GM12878 (cell line): ENCODE measurements around the gene FAF1. TPM values are rescaled to one million over a fixed set of nuclear protein-coding genes. Genes with fewer than 3 reads are reported as not detected.

ENCODE experiments used
- ATAC-seq: fragments of 200-7000 bp; cut with Tn5 transposase; 3 replicates; pipeline ENCODE4 v1.9.1; 2020; ENCODE audit warnings: mild to moderate bottlenecking, moderate library complexity
- BruUV-seq: library from RNA; stranded (reverse); fragments of 400-500 nt; replicated peaks from 2 replicates; lab custom pipeline; 2021; lab: Mats Ljungman, UMichigan
- CTCF ChIA-PET: fragments of 300-600 bp; sonication (Branson Sonifier 250); formaldehyde crosslinking; extraction: SDS; loops from one replicate; lab custom pipeline; 2021; ENCODE audit warnings: inconsistent platforms; lab: Yijun Ruan, JAX
- POLR2A ChIA-PET: fragments of 350-600 bp; formaldehyde crosslinking; extraction: SDS; loops from one replicate; lab custom pipeline; 2021; ENCODE audit warnings: inconsistent platforms; lab: Charles Lee
- RAD21 ChIA-PET: fragments of 300-600 bp; sonication (Branson Sonifier 250); formaldehyde crosslinking; loops from one replicate; lab custom pipeline; 2023; ENCODE audit warnings: antibody characterized with exemption; ENCODE audit not compliant: unreplicated experiment; lab: Charles Lee
- SMC1A ChIA-PET: fragments of 300-600 bp; sonication (Branson Sonifier 250); formaldehyde crosslinking; loops from one replicate; lab custom pipeline; 2023; ENCODE audit not compliant: unreplicated experiment, uncharacterized antibody; lab: Charles Lee
- DNase-seq: peaks from one replicate; pipeline ENCODE4 v3.0.0-alpha.2; 2011; ENCODE audit warnings: low read depth, low spot score
- FAIRE-seq: peaks from 3 replicates; lab custom pipeline; 2011; peaks lifted over from hg19 to GRCh38; lab: Jason Lieb, UNC
- H2AFZ ChIP-seq: 2 replicates; pipeline ENCODE4 v1.6.0; 2011; ENCODE audit warnings: low read depth, low read length, control low read depth; ENCODE audit not compliant: control insufficient read depth
- H3K27ac ChIP-seq: 2 replicates; pipeline ENCODE4 v1.5.1; 2011; ENCODE audit warnings: control low read depth; ENCODE audit not compliant: control insufficient read depth, insufficient read depth
- H3K27me3 ChIP-seq, 2 experiments: replicated peaks in 1 of 2; 2 replicates each; pipeline versions ENCODE4 v1.6.0 to v1.6.1; 2011; ENCODE audit warnings: low read length in 1 of 2; ENCODE audit not compliant: control insufficient read depth in 2 of 2, insufficient read depth in 2 of 2
- H3K36me3 ChIP-seq, 2 experiments: 2 replicates each; pipeline ENCODE4 v1.5.1; 2011; ENCODE audit warnings: low read length in 1 of 2; ENCODE audit not compliant: control insufficient read depth in 2 of 2, insufficient read depth in 2 of 2
- H3K4me1 ChIP-seq: 2 replicates; pipeline ENCODE4 v1.6.1; 2011; ENCODE audit warnings: mild to moderate bottlenecking, low read length, moderate library complexity, mixed read lengths; ENCODE audit not compliant: control insufficient read depth, insufficient read depth
- H3K4me2 ChIP-seq: 2 replicates; pipeline ENCODE4 v1.6.0; 2011; ENCODE audit warnings: control low read depth; ENCODE audit not compliant: control insufficient read depth, insufficient read depth
- H3K4me3 ChIP-seq: fragments of 200-600 bp; sonication (generic); 2 replicates; pipeline ENCODE4 v1.5.1; 2016
- H3K79me2 ChIP-seq: 2 replicates; pipeline ENCODE4 v1.6.0; 2011; ENCODE audit warnings: low read length; ENCODE audit not compliant: control insufficient read depth, insufficient read depth
- H3K9ac ChIP-seq: 2 replicates; pipeline ENCODE4 v1.8.0; 2011; ENCODE audit warnings: low read length, control low read depth, mixed read lengths; ENCODE audit not compliant: control insufficient read depth, insufficient read depth
- H3K9me3 ChIP-seq: replicated peaks from 3 replicates; pipeline ENCODE4 v1.5.1; 2011; ENCODE audit warnings: mild to moderate bottlenecking, low read length; ENCODE audit not compliant: control insufficient read depth, insufficient read depth
- H4K20me1 ChIP-seq: 2 replicates; pipeline ENCODE4 v1.6.0; 2011; ENCODE audit not compliant: control insufficient read depth, insufficient read depth
- CEBPZ ChIP-seq: fragments of 150-350 bp; IDR thresholded peaks from 2 replicates; pipeline ENCODE4 v1.6.1; 2016; ENCODE audit warnings: low read depth, low read length
- E2F8 ChIP-seq: fragments of 450-650 bp; IDR thresholded peaks from 2 replicates; pipeline ENCODE4 v1.6.1; 2018; ENCODE audit warnings: mild to moderate bottlenecking, low read depth, moderate library complexity; ENCODE audit not compliant: partially characterized antibody
- E4F1 ChIP-seq: fragments of 450-650 bp; IDR thresholded peaks from 2 replicates; pipeline ENCODE4 v1.6.1; 2018; ENCODE audit warnings: borderline replicate concordance, mild to moderate bottlenecking; ENCODE audit not compliant: partially characterized antibody
- EGR1 ChIP-seq, 2 experiments: IDR thresholded peaks; 1 replicate in 1 of 2; 2 replicates in 1 of 2; pipeline ENCODE4 v1.6.1; 2011 to 2012; ENCODE audit warnings: low read depth in 2 of 2, low read length in 2 of 2, borderline replicate concordance in 1 of 2, mild to moderate bottlenecking in 1 of 2, moderate library complexity in 1 of 2
- FOXM1 ChIP-seq: IDR thresholded peaks from 2 replicates; pipeline ENCODE4 v1.6.1; 2012; ENCODE audit warnings: low read depth, mild to moderate bottlenecking, inconsistent platforms, low read length, moderate library complexity
- IRF4 ChIP-seq: IDR thresholded peaks from 2 replicates; pipeline ENCODE4 v1.6.1; 2011; ENCODE audit warnings: low read depth, low read length
- IRF5 ChIP-seq: fragments of 450-650 bp; IDR thresholded peaks from 2 replicates; pipeline ENCODE4 v1.6.1; 2017; ENCODE audit warnings: borderline replicate concordance
- NR2C1 ChIP-seq: fragments of 450-650 bp; IDR thresholded peaks from 2 replicates; pipeline ENCODE4 v1.6.1; 2017; ENCODE audit warnings: antibody characterized with exemption, mild to moderate bottlenecking, moderate library complexity
- PAX5 ChIP-seq: IDR thresholded peaks from 2 replicates; pipeline ENCODE4 v1.6.1; 2011; ENCODE audit warnings: low read depth, low read length, borderline replicate concordance
- RBBP5 ChIP-seq: fragments of 200-600 bp; sonication (generic); conservative IDR thresholded peaks from 2 replicates; pipeline ENCODE4 v1.6.1; 2016
- TCF12 ChIP-seq: IDR thresholded peaks from 2 replicates; pipeline ENCODE4 v1.6.1; 2011; ENCODE audit warnings: low read depth, mild to moderate bottlenecking, low read length
- WRNIP1 ChIP-seq: IDR thresholded peaks from 2 replicates; pipeline ENCODE4 v1.6.1; 2011; ENCODE audit warnings: low read depth, low read length, improper control_type of control experiment, borderline replicate concordance
- YY1 ChIP-seq: IDR thresholded peaks from 2 replicates; pipeline ENCODE4 v1.6.1; 2011; ENCODE audit warnings: low read depth, mild to moderate bottlenecking, low read length
- WGBS: methylation state at CpG from one replicate; pipeline ENCODE4 v1.1.6; 2016; ENCODE audit warnings: low lambda C conversion rate; ENCODE audit not compliant: insufficient replicate concordance, insufficient coverage; ENCODE audit errors: missing lambda C conversion rate; 5-methylcytosine and 5-hydroxymethylcytosine counted together
- in situ Hi-C: fragments of 300-500 bp; cut with MboI; formaldehyde crosslinking; loops from 9 replicates; pipeline ENCODE4 v1.14.3; 2018; ENCODE audit warnings: mixed read lengths
- intact Hi-C: fragments of 100-400 bp; cut with micrococcal nuclease; formaldehyde crosslinking; loops from one replicate; pipeline ENCODE4 v1.14.2; 2022; ENCODE audit not compliant: unreplicated experiment
- polyA plus RNA-seq, 11 experiments: library from polyadenylated mRNA; depleted of rRNA in 4 of 11; unstranded in 6 of 11; stranded (reverse) in 5 of 11; fragments of >200 nt; fragmentation: Nextera tagmentation in 4 of 11; fragmentation: Illumina TruSeq in 1 of 11; extraction: Ambion mirVana in 4 of 11; extraction: Trizol in 1 of 11; gene quantifications; 1 replicate in 1 of 11; 2 replicates in 10 of 11; pipeline versions ENCODE4 v1.2.1 to v1.2.3, GENCODE V29; 2011 to 2016; ENCODE audit warnings: inconsistent platforms in 2 of 11, missing spikeins in 2 of 11, low read depth in 1 of 11
- total RNA-seq, 4 experiments: library from RNA; depleted of rRNA in 3 of 4; stranded (reverse); fragments of >200 nt in 3 of 4; fragmentation: Illumina TruSeq in 1 of 4; extraction: Trizol in 1 of 4; gene quantifications; 2 replicates each; pipeline versions ENCODE4 v1.2.1 to v1.2.3, GENCODE V29; 2013 to 2021

Gene FAF1
- total and polyA plus RNA-seq, 10 of the 15 experiments (the other 5 are each of a cell fraction or from before 2014, with no cell fraction given) = 8.6 to 54.5 (median 23.7) TPM

- TF ChIP-seq EGR1 (IDR thresholded peaks at IDR 0.05; ENCODE audit: borderline replicate concordance in 1 of 2, low read depth in 2 of 2, low read length in 2 of 2) (no peak), NR2C1 (no peak), IRF4 (no peak), TCF12 (no peak), YY1 (no peak), PAX5 (no peak), WRNIP1 (no peak)
These were observed 217.5 kb downstream of the FAF1 start (continued) for GRCh38 chr1:50742523-50742922.

- intact Hi-C loops (no loop called here), in situ Hi-C loops (no loop called here)
- no peaks in the 10 kb centered on the region for H3K27me3 ChIP-seq
- no peaks in the 10 kb centered on the region for H3K9me3 ChIP-seq
- no peaks in the 10 kb centered on the region for H3K4me1 ChIP-seq
- peaks cover 0 to 3% of the 10 kb centered on the region in 2 experiments; a peak in 1 of 4 replicates for H3K36me3 ChIP-seq
- H4K20me1 ChIP-seq = no peaks in the 10 kb centered on the region
- ATAC-seq (no peak), FAIRE-seq (no peak), DNase-seq (no peak)
- ChIA-PET CTCF (interaction anchor here (1.8 kb wide), 1 partner anchor 35 kb away, joined by 6 read pairs; no protein-coding TSS in a partner anchor), SMC1A (interaction anchor here (0.8 to 1.2 kb wide), 2 partner anchors 34 to 102 kb away, joined by 3 to 5 read pairs; no protein-coding TSS in a partner anchor), RAD21 (no interaction called here), POLR2A (no interaction called here)
- no peak overlapping the region for H3K4me3 ChIP-seq
- BruUV-seq = no TSS peak
- no peak overlapping the region for H3K9ac ChIP-seq
- H3K4me2 ChIP-seq = no peak overlapping the region
- H2AFZ ChIP-seq = no peak overlapping the region
- 85% methylated on average over 3 of the region's 3 CpGs for WGBS
- H3K27ac ChIP-seq = no peak overlapping the region
- H3K79me2 ChIP-seq = no peaks in the 10 kb centered on the region
- TF ChIP-seq FOXM1 = no peak
- TF ChIP-seq CEBPZ = no peak
- TF ChIP-seq E4F1 = no peak
- no peak for TF ChIP-seq IRF5
- TF ChIP-seq E2F8 = no peak
- no peak for TF ChIP-seq IRF4
- no peak for TF ChIP-seq RBBP5
These were observed 220.9 kb downstream of the FAF1 start for GRCh38 chr1:50739125-50739524.
